CD4-positive, alpha-beta T cell (primary cell): ENCODE data around the gene ST6GALNAC3. TPM values are rescaled to one million over a fixed set of nuclear protein-coding genes. Genes with fewer than 3 reads are reported as not detected.

Experiments used
- ATAC-seq: fragments of 200-7000 bp; cut with Tn5 transposase; one replicate; pipeline ENCODE4 v1.10.0; 2022; ENCODE audit warnings: mild to moderate bottlenecking; ENCODE audit not compliant: poor library complexity
- CTCF ChIA-PET: fragments of 350-600 bp; sonication (Branson Sonifier 250); formaldehyde crosslinking; loops from one replicate; lab custom pipeline; 2021; ENCODE audit warnings: antibody characterized with exemption, inconsistent platforms; lab: Charles Lee
- POLR2A ChIA-PET: fragments of 350-600 bp; sonication (Branson Sonifier 250); formaldehyde crosslinking; loops from one replicate; lab custom pipeline; 2021; ENCODE audit warnings: antibody characterized with exemption, inconsistent platforms; lab: Charles Lee
- DNase-seq, 14 experiments: peaks; one replicate each; pipeline ENCODE4 v3.0.0-alpha.2; 2013 to 2020; ENCODE audit warnings: mixed read lengths in 2 of 14
- H3K27ac ChIP-seq, 2 donors: one replicate each; pipeline versions ENCODE4 v1.5.1 to v1.7.0; 2013; ENCODE audit warnings: low read length in 2 of 2, low read depth in 1 of 2, mild to moderate bottlenecking in 1 of 2
- H3K27me3 ChIP-seq, 2 experiments: 1 replicate in 1 of 2; 2 replicates in 1 of 2; pipeline versions ENCODE4 v1.6.1 to v1.7.0; 2013; ENCODE audit warnings: low read length in 2 of 2, control low read depth in 1 of 2, mild to moderate bottlenecking in 1 of 2, moderate library complexity in 1 of 2; ENCODE audit not compliant: insufficient read depth in 2 of 2, control insufficient read depth in 1 of 2
- H3K36me3 ChIP-seq: one replicate; pipeline ENCODE4 v1.6.1; 2013; ENCODE audit warnings: low read length, control low read depth; ENCODE audit not compliant: insufficient read depth
- H3K4me1 ChIP-seq: one replicate; pipeline ENCODE4 v1.6.1; 2013; ENCODE audit warnings: low read length, control low read depth; ENCODE audit not compliant: insufficient read depth
- H3K4me3 ChIP-seq: one replicate; pipeline ENCODE4 v1.5.1; 2013; ENCODE audit warnings: mild to moderate bottlenecking, low read length, moderate library complexity
- H3K9me3 ChIP-seq, 2 experiments: 1 replicate in 1 of 2; 2 replicates in 1 of 2; pipeline versions ENCODE4 v1.6.1 to v1.7.0; 2013; ENCODE audit warnings: low read length in 2 of 2, mild to moderate bottlenecking in 2 of 2, control low read depth in 1 of 2, moderate library complexity in 1 of 2; ENCODE audit not compliant: control insufficient read depth in 1 of 2, insufficient read depth in 1 of 2
- H3K27ac Mint-ChIP-seq: one replicate; pipeline ENCODE4 v1.8.0; 2020; ENCODE audit warnings: mixed read lengths
- H3K27me3 Mint-ChIP-seq: one replicate; pipeline ENCODE4 v1.8.0; 2021; ENCODE audit warnings: mixed read lengths
- H3K36me3 Mint-ChIP-seq: one replicate; pipeline ENCODE4 v1.8.0; 2021; ENCODE audit warnings: low read depth, mixed read lengths
- H3K4me1 Mint-ChIP-seq: one replicate; pipeline ENCODE4 v1.8.0; 2021; ENCODE audit warnings: low read depth, mixed read lengths
- H3K4me3 Mint-ChIP-seq: one replicate; pipeline ENCODE4 v1.8.0; 2020; ENCODE audit warnings: mild to moderate bottlenecking, mixed read lengths
- H3K9me3 Mint-ChIP-seq: one replicate; pipeline ENCODE4 v1.8.0; 2020; ENCODE audit warnings: mixed read lengths
- intact Hi-C, 2 experiments: fragments of 100-400 bp; cut with DNase I in 1 of 2; cut with micrococcal nuclease in 1 of 2; formaldehyde crosslinking; loops; one replicate each; pipeline versions ENCODE4 v1.15.1 to v1.9.0; 2023 to 2025; cut with DNase I, micrococcal nuclease
- total RNA-seq, 174 experiments: library from RNA in 2 of 174; stranded (reverse) in 2 of 174; gene quantifications; one replicate each; pipeline ENCODE4 v1.2.3 and lab custom pipeline; 2021 to 2026
- TF ChIP-seq, protein P1 (sequence below): fragments of 200-600 bp; IDR thresholded peaks from one replicate; pipeline ENCODE4 v1.8.0; 2022; ENCODE audit warnings: antibody characterized with exemption, mild to moderate bottlenecking

ST6GALNAC3 gene
- total RNA-seq, 2 experiments from 2014 or later: 0.77 to 1.3 TPM

GRCh38 chr1:76098845-76099244 is 24.3 kb downstream of the ST6GALNAC3 start:
- intact Hi-C loops: no loop called here
- Mint-ChIP-seq H3K4me3 (no peak overlapping the region), H3K9me3 (no peaks in the 10 kb centered on the region), H3K4me1 (no peaks in the 10 kb centered on the region), H3K27me3 (no peaks in the 10 kb centered on the region), H3K36me3 (no peaks in the 10 kb centered on the region), H3K27ac (no peak overlapping the region)
- ChIA-PET CTCF (no interaction called here), POLR2A (no interaction called here)
- Histone ChIP-seq H3K27me3 (no peaks in the 10 kb centered on the region), H3K36me3 (no peaks in the 10 kb centered on the region), H3K4me1 (no peaks in the 10 kb centered on the region), H3K27ac (no peak overlapping the region), H3K4me3 (no peak overlapping the region), H3K9me3 (no peaks in the 10 kb centered on the region)
- DNase-seq (no peak), ATAC-seq (no peak)
- TF ChIP-seq, protein P1, sequence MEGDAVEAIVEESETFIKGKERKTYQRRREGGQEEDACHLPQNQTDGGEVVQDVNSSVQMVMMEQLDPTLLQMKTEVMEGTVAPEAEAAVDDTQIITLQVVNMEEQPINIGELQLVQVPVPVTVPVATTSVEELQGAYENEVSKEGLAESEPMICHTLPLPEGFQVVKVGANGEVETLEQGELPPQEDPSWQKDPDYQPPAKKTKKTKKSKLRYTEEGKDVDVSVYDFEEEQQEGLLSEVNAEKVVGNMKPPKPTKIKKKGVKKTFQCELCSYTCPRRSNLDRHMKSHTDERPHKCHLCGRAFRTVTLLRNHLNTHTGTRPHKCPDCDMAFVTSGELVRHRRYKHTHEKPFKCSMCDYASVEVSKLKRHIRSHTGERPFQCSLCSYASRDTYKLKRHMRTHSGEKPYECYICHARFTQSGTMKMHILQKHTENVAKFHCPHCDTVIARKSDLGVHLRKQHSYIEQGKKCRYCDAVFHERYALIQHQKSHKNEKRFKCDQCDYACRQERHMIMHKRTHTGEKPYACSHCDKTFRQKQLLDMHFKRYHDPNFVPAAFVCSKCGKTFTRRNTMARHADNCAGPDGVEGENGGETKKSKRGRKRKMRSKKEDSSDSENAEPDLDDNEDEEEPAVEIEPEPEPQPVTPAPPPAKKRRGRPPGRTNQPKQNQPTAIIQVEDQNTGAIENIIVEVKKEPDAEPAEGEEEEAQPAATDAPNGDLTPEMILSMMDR: no peak

DNA sequence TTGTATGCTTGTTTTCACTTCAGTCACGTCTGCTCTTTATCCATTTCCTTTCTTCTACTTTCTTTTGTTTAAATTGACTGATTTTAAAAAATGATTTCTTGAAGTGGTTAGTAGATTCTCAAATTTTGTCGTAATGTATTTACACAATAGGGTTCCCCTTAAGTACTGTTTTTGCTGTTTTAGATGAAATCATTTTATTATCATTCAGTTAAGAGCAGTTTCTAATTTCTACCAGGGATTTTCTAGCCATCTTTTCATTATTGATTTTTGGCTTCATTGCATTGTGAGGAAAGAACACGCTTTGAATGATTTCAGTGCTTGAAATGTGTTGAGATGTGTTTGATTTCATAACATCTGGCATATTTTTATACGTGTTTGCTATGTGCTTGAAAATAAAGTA is 27.0 kb downstream of the ST6GALNAC3 start:
- no peak overlapping the region for H3K4me3 Mint-ChIP-seq
- no peaks in the 10 kb centered on the region for H3K4me1 Mint-ChIP-seq
- POLR2A ChIA-PET: no interaction called here
- Histone ChIP-seq H3K4me3 (no peak overlapping the region), H3K27ac (no peak overlapping the region), H3K4me1 (no peaks in the 10 kb centered on the region), H3K27me3 (peaks cover 0 to 4% of the 10 kb centered on the region in 2 experiments), H3K9me3 (no peaks in the 10 kb centered on the region), H3K36me3 (no peaks in the 10 kb centered on the region)
- H3K36me3 Mint-ChIP-seq: no peaks in the 10 kb centered on the region
- ATAC-seq (no peak), DNase-seq (no peak)
- no peaks in the 10 kb centered on the region for H3K27me3 Mint-ChIP-seq
- intact Hi-C loops: loop anchor here in 1 of 2 experiments (5.0 kb wide), 1 partner anchor 104 kb away; no protein-coding TSS in a partner anchor
- H3K9me3 Mint-ChIP-seq: no peaks in the 10 kb centered on the region
- TF ChIP-seq, protein P1: no peak
- no peak overlapping the region for H3K27ac Mint-ChIP-seq
- CTCF ChIA-PET: interaction anchor here (0.5 to 1.2 kb wide), 2 partner anchors 11 to 73 kb away, joined by 3 read pairs; no protein-coding TSS in a partner anchor

DNA sequence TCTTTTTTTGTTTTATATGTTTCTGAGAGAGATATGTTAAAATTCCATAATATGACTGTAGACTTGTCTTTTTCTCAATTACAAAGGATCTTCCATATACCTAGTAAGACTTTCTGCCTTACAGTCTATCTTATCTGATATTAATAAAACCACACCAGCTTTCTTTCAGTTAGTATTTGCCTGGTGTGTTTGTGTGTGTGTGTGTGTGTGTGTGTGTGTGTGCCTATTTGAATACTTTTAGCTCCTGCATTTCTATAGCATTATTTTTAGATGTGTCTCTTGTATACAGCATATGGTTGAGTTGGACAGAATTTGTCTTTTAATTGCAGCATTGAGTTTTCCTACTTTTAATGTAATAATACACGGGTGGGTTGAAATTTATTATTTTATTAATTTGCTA is 27.5 kb downstream of the ST6GALNAC3 start:
- Histone ChIP-seq H3K27ac (no peak overlapping the region), H3K4me1 (no peaks in the 10 kb centered on the region), H3K27me3 (peaks cover 0 to 4% of the 10 kb centered on the region in 2 experiments), H3K36me3 (no peaks in the 10 kb centered on the region), H3K4me3 (no peak overlapping the region), H3K9me3 (no peaks in the 10 kb centered on the region)
- intact Hi-C loops: loop anchor here in 1 of 2 experiments (5.0 kb wide), 1 partner anchor 105 kb away; no protein-coding TSS in a partner anchor
- ChIA-PET CTCF (interaction anchor here (0.5 to 1.2 kb wide), 2 partner anchors 11 to 72 kb away, joined by 3 read pairs; no protein-coding TSS in a partner anchor), POLR2A (no interaction called here)
- Mint-ChIP-seq H3K4me1 (no peaks in the 10 kb centered on the region), H3K27ac (no peak overlapping the region), H3K27me3 (no peaks in the 10 kb centered on the region), H3K9me3 (no peaks in the 10 kb centered on the region), H3K4me3 (no peak overlapping the region), H3K36me3 (no peaks in the 10 kb centered on the region)
- DNase-seq: no peak
- TF ChIP-seq, protein P1: no peak
- ATAC-seq: no peak
